Keratinocyte (primary cell): ENCODE results near the gene ZNF670. TPM values are rescaled to one million over a fixed set of nuclear protein-coding genes. Genes with fewer than 3 reads are reported as not detected.

ENCODE experiments used
- DNase-seq: peaks from one replicate; pipeline ENCODE4 v3.0.0-alpha.2; 2011; ENCODE audit warnings: low read depth, missing footprints, low spot score
- FAIRE-seq: peaks from 2 replicates; lab custom pipeline; 2011; peaks lifted over from hg19 to GRCh38; lab: Jason Lieb, UNC
- H2AFZ ChIP-seq: 2 replicates; pipeline ENCODE4 v1.6.0; 2012; ENCODE audit warnings: low read length, control low read depth, inconsistent platforms; ENCODE audit not compliant: control insufficient read depth
- H3K27ac ChIP-seq: 2 replicates; pipeline ENCODE4 v1.5.1; 2011; ENCODE audit warnings: low read length; ENCODE audit not compliant: control insufficient read depth, insufficient read depth
- H3K27me3 ChIP-seq: 3 replicates; pipeline ENCODE4 v1.6.0; 2011; ENCODE audit warnings: low read length; ENCODE audit not compliant: control insufficient read depth, insufficient read depth; ENCODE audit errors: extremely low read depth
- H3K36me3 ChIP-seq, 2 experiments: 2 replicates in 1 of 2; 3 replicates in 1 of 2; pipeline ENCODE4 v1.5.1; 2011; ENCODE audit warnings: low read length in 2 of 2, mild to moderate bottlenecking in 1 of 2; ENCODE audit not compliant: control insufficient read depth in 2 of 2, insufficient read depth in 2 of 2; ENCODE audit errors: extremely low read depth in 1 of 2
- H3K4me1 ChIP-seq: 3 replicates; pipeline ENCODE4 v1.5.1; 2011; ENCODE audit warnings: low read length; ENCODE audit not compliant: control insufficient read depth, insufficient read depth; ENCODE audit errors: extremely low read depth
- H3K4me2 ChIP-seq: 3 replicates; pipeline ENCODE4 v1.6.0; 2011; ENCODE audit warnings: low read depth, low read length; ENCODE audit not compliant: control insufficient read depth, insufficient read depth; ENCODE audit errors: extremely low read depth
- H3K4me3 ChIP-seq, 3 experiments: fragments of 200-600 bp in 1 of 3; sonication (generic) in 1 of 3; 2 replicates in 2 of 3; 3 replicates in 1 of 3; pipeline ENCODE4 v1.5.1; 2011 to 2016; ENCODE audit warnings: low read length in 3 of 3, mild to moderate bottlenecking in 3 of 3, control low read depth in 2 of 3, inconsistent platforms in 1 of 3, low read depth in 1 of 3, mixed read lengths in 1 of 3, mixed run types in 1 of 3, moderate library complexity in 1 of 3; ENCODE audit not compliant: control insufficient read depth in 2 of 3, insufficient read depth in 2 of 3; ENCODE audit errors: extremely low read depth in 1 of 3
- H3K79me2 ChIP-seq: 2 replicates; pipeline ENCODE4 v1.6.0; 2012; ENCODE audit warnings: low read length; ENCODE audit not compliant: control insufficient read depth, insufficient read depth
- H3K9ac ChIP-seq: 3 replicates; pipeline ENCODE4 v1.6.0; 2011; ENCODE audit warnings: low read length; ENCODE audit not compliant: control insufficient read depth, insufficient read depth; ENCODE audit errors: extremely low read depth
- H3K9me1 ChIP-seq: 3 replicates; pipeline ENCODE4 v1.6.0; 2011; ENCODE audit warnings: low read length; ENCODE audit not compliant: control insufficient read depth, insufficient read depth; ENCODE audit errors: extremely low read depth
- H3K9me3 ChIP-seq: 2 replicates; pipeline ENCODE4 v1.5.1; 2012; ENCODE audit warnings: low read depth, low read length; ENCODE audit not compliant: control insufficient read depth
- H4K20me1 ChIP-seq: 3 replicates; pipeline ENCODE4 v1.6.0; 2011; ENCODE audit warnings: low read length; ENCODE audit not compliant: control insufficient read depth, insufficient read depth; ENCODE audit errors: extremely low read depth
- CTCF ChIP-seq, 3 experiments: IDR thresholded peaks in 1 of 3; conservative IDR thresholded peaks in 1 of 3; optimal IDR thresholded peaks in 1 of 3; 2 replicates in 2 of 3; 3 replicates in 1 of 3; pipeline versions ENCODE3 to v1.5.1; 2011; ENCODE audit warnings: low read length in 3 of 3, mild to moderate bottlenecking in 3 of 3, moderate library complexity in 2 of 3, control low read depth in 1 of 3, inconsistent platforms in 1 of 3; ENCODE audit not compliant: insufficient read depth in 2 of 3; ENCODE audit errors: extremely low read depth in 1 of 3
- EZH2 ChIP-seq: IDR thresholded peaks from one replicate; pipeline ENCODE4 v1.6.1; 2012; ENCODE audit warnings: inconsistent platforms, mild to moderate bottlenecking, low read length, moderate library complexity
- dilution Hi-C: fragments of 300-500 bp; cut with MboI; formaldehyde crosslinking; loops from one replicate; pipeline ENCODE4 v1.7.0; 2020; ENCODE audit warnings: low sequenced_read_pairs; ENCODE audit not compliant: extremely low pct_ligation_motif_present
- polyA plus RNA-seq, 5 experiments: library from polyadenylated mRNA; depleted of rRNA in 3 of 5; stranded (reverse) in 3 of 5; stranded (forward) in 1 of 5; unstranded in 1 of 5; fragments of >200 nt; gene quantifications; 1 replicate in 1 of 5; 2 replicates in 3 of 5; 3 replicates in 1 of 5; pipeline versions ENCODE4 v1.2.1 to v1.2.3, GENCODE V29; 2011 to 2012; ENCODE audit warnings: missing spikeins in 2 of 5, low read depth in 1 of 5, low replicate concordance in 1 of 5

Gene ZNF670
- polyA plus RNA-seq, 1 donor (not counting 4 experiments of a cell fraction or from before 2014, with no cell fraction given), result 3.6 TPM

GRCh38 chr1:247111259-247111699 lies 32.7 kb upstream of the ZNF670 start:
- H2AFZ ChIP-seq, result peak overlapping the region; percentile 71
- no peak overlapping the region for H3K27ac ChIP-seq
- H3K4me1 ChIP-seq, result peaks cover 7% of the 10 kb centered on the region
- no peaks in the 10 kb centered on the region for H3K9me3 ChIP-seq
- no peaks in the 10 kb centered on the region for H4K20me1 ChIP-seq
- H3K9ac ChIP-seq, result peak overlapping the region; percentile 6
- dilution Hi-C loops, result no loop called here
- peak overlapping the region; percentile 35 to 63 (median 56) for H3K4me3 ChIP-seq
- no peak for TF ChIP-seq EZH2
- no peak for TF ChIP-seq CTCF (optimal IDR thresholded peaks at IDR 0.05 in 1 of 3, IDR thresholded peaks at IDR 0.05 in 1 of 3, conservative IDR thresholded peaks at IDR 0.05 in 1 of 3; ENCODE audit: extremely low read depth in 1 of 3, insufficient read depth in 2 of 3, low read length in 3 of 3)
- H3K27me3 ChIP-seq, result peaks cover 15% of the 10 kb centered on the region
- no peaks in the 10 kb centered on the region for H3K79me2 ChIP-seq
- H3K9me1 ChIP-seq, result no peaks in the 10 kb centered on the region
- peak overlapping the region; percentile 75 for H3K4me2 ChIP-seq
- H3K36me3 ChIP-seq, result no peaks in the 10 kb centered on the region
- FAIRE-seq, result no peak
- DNase-seq, result no peak

- Histone ChIP-seq H4K20me1 (no peaks in the 10 kb centered on the region), H2AFZ (peak overlapping the region; percentile 6), H3K27me3 (peaks cover 15% of the 10 kb centered on the region), H3K27ac (no peak overlapping the region), H3K4me3 (peak overlapping the region; percentile 35 to 63 (median 56)), H3K4me2 (peak overlapping the region; percentile 75), H3K9me3 (no peaks in the 10 kb centered on the region), H3K79me2 (no peaks in the 10 kb centered on the region), H3K9me1 (no peaks in the 10 kb centered on the region), H3K4me1 (peaks cover 7% of the 10 kb centered on the region), H3K36me3 (no peaks in the 10 kb centered on the region), H3K9ac (peak overlapping the region; percentile 6)
- FAIRE-seq (no peak), DNase-seq (no peak)
- dilution Hi-C loops, result no loop called here
- TF ChIP-seq EZH2 (peak; percentile 17), CTCF (optimal IDR thresholded peaks at IDR 0.05 in 1 of 3, IDR thresholded peaks at IDR 0.05 in 1 of 3, conservative IDR thresholded peaks at IDR 0.05 in 1 of 3; ENCODE audit: extremely low read depth in 1 of 3, insufficient read depth in 2 of 3, low read length in 3 of 3) (no peak)
Measured at GRCh38 chr1:247110627-247111258, 32.1 kb upstream of the ZNF670 start.
